Pancreas (tissue), 10 donors: ENCODE data around the gene SMYD5. TPM values are rescaled to one million over a fixed set of nuclear protein-coding genes. Genes with fewer than 3 reads are reported as not detected.

Source experiments
- ATAC-seq, 4 donors: fragments of 200-7000 bp; cut with Tn5 transposase; one replicate each; pipeline versions ENCODE4 v1.8.0 to v1.9.1; 2020; ENCODE audit warnings: mild to moderate bottlenecking in 4 of 4, moderate library complexity in 4 of 4
- DNase-seq, 6 donors: peaks; one replicate each; pipeline ENCODE4 v3.0.0-alpha.2; 2020
- FAIRE-seq: peaks from 2 replicates; lab custom pipeline; 2012; peaks lifted over from hg19 to GRCh38; lab: Jason Lieb, UNC
- H3K27ac ChIP-seq, 4 donors: fragments of 200-600 bp; sonication (generic); 1 replicate in 3 of 4; 2 replicates in 1 of 4; pipeline versions ENCODE4 v1.5.0 to v1.8.0; 2020
- H3K27me3 ChIP-seq, 4 donors: fragments of 200-600 bp; one replicate each; pipeline ENCODE4 v1.8.0; 2021
- H3K36me3 ChIP-seq, 3 donors: fragments of 200-600 bp; sonication (generic) in 1 of 3; one replicate each; pipeline versions ENCODE4 v1.5.0 to v1.8.0; 2020 to 2021
- H3K4me1 ChIP-seq, 3 donors: fragments of 200-600 bp; one replicate each; pipeline ENCODE4 v1.8.0; 2021
- H3K4me3 ChIP-seq, 4 donors: fragments of 200-600 bp; sonication (generic) in 2 of 4; one replicate each; pipeline versions ENCODE4 v1.5.0 to v1.8.0; 2020 to 2021
- H3K9me3 ChIP-seq, 4 donors: fragments of 200-600 bp; one replicate each; pipeline ENCODE4 v1.8.0; 2021
- CTCF ChIP-seq, 4 donors: fragments of 200-600 bp; sonication (generic) in 3 of 4; IDR thresholded peaks; one replicate each; pipeline versions ENCODE4 v1.5.0 to v1.8.0; 2021; ENCODE audit warnings: antibody characterized with exemption in 4 of 4
- WGBS, 2 donors: extraction: QIAGEN DNeasy Blood & Tissue Kit; methylation state at CpG; one replicate each; pipeline ENCODE4 v1.1.7; 2013; 5-methylcytosine and 5-hydroxymethylcytosine counted together
- intact Hi-C, 3 donors: fragments of 100-400 bp; cut with DNase I; formaldehyde crosslinking; loops; one replicate each; pipeline versions ENCODE4 v1.11.1 to v1.14.2; 2022
- polyA plus RNA-seq, 2 donors: library from polyadenylated mRNA; stranded (reverse); fragments of 200-250 nt; gene quantifications; one replicate each; pipeline ENCODE4 v1.2.3, GENCODE V29; 2013
- total RNA-seq, 6 donors: library from RNA; stranded (reverse); fragmentation: NEBNext Ultra II Directional in 4 of 6; extraction: Animal tissue kit (Norgen Biotek cat#: 25700) in 4 of 6; gene quantifications; one replicate each; pipeline versions ENCODE4 v1.2.1 to v1.2.4, GENCODE V29; 2021 to 2023
- donor health status: healthy with polysubstance abuse.
- donor health status: DM: no; HTN: no; CAD: no; lungs with moderate emphysema.
- donor health status: DM: no; HTN: no; CAD: no.
- donor health status: control.
- donor health status: control.
- donor health status: Bipolar disorder and iron deficiency.
- donor health status: DM: yes; HTN: yes; CAD: no.
- donor health status: DM: no; HTN: no; CAD: no.
- donor health status: DM: no; HTN: no; CAD: no.
- donor health status: DM: yes; HTN: yes; CAD: no.

The SMYD5 gene
- total and polyA plus RNA-seq, 8 donors, result 8.7 to 19.6 (median 12.9) TPM

- Histone ChIP-seq H3K27me3 (no peaks in the 10 kb centered on the region), H3K27ac (no peak overlapping the region), H3K4me1 (no peaks in the 10 kb centered on the region), H3K4me3 (no peak overlapping the region), H3K36me3 (peaks cover 0 to 11% (median 0%) of the 10 kb centered on the region in 3 donors), H3K9me3 (no peaks in the 10 kb centered on the region)
- DNase-seq (peak in 2 of 6 donors; percentile 69 to 76), FAIRE-seq (no peak), ATAC-seq (no peak)
- intact Hi-C loops, result no loop called here
- 73 to 75% methylated on average over 10 of the region's 10 CpGs for WGBS, 2 donors
- TF ChIP-seq CTCF (IDR thresholded peaks at IDR 0.05), result no peak
Observed at GRCh38 chr2:73257425-73258125, 43.5 kb downstream of the SMYD5 start.

GRCh38 chr2:73258186-73258912 lies 44.3 kb downstream of the SMYD5 start:
- H3K27ac ChIP-seq, result no peak overlapping the region
- FAIRE-seq, result no peak
- no peak overlapping the region for H3K4me3 ChIP-seq
- no peaks in the 10 kb centered on the region for H3K9me3 ChIP-seq
- H3K36me3 ChIP-seq, result peaks cover 0 to 3% (median 0%) of the 10 kb centered on the region in 3 donors
- peak in 1 of 6 donors; percentile 60 for DNase-seq
- H3K27me3 ChIP-seq, result no peaks in the 10 kb centered on the region
- no peaks in the 10 kb centered on the region for H3K4me1 ChIP-seq
- intact Hi-C loops, result no loop called here
- ATAC-seq, result no peak
- TF ChIP-seq CTCF (IDR thresholded peaks at IDR 0.05), result no peak
- WGBS, 2 donors, result 78 to 82% methylated on average over 8 of the region's 8 CpGs

DNA sequence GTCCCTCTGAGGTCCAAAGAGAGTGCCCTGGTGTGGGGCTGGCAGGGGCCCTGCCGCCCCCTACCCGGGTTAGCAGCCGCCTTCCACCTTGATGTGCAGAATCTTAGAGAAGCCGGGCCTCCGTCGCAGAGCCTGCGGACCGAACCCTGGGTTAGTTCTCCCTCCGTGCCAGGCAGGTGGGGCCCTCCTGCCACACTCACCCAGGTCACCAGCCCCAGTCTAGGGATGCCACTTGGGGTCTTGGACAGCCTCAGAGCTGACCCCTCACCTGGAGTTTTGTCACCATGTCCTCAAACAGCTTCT lies 44.8 kb downstream of the SMYD5 start:
- intact Hi-C loops, result no loop called here
- no peaks in the 10 kb centered on the region for H3K9me3 ChIP-seq
- TF ChIP-seq CTCF (IDR thresholded peaks at IDR 0.05), result no peak
- DNase-seq, result peak in 1 of 6 donors; percentile 48
- ATAC-seq, result no peak
- no peak for FAIRE-seq
- 90 to 95% methylated on average over 9 of the region's 9 CpGs for WGBS, 2 donors
- H3K4me1 ChIP-seq, result no peaks in the 10 kb centered on the region
- no peaks in the 10 kb centered on the region for H3K36me3 ChIP-seq
- H3K27me3 ChIP-seq, result no peaks in the 10 kb centered on the region
- no peak overlapping the region for H3K4me3 ChIP-seq
- no peak overlapping the region for H3K27ac ChIP-seq

DNA sequence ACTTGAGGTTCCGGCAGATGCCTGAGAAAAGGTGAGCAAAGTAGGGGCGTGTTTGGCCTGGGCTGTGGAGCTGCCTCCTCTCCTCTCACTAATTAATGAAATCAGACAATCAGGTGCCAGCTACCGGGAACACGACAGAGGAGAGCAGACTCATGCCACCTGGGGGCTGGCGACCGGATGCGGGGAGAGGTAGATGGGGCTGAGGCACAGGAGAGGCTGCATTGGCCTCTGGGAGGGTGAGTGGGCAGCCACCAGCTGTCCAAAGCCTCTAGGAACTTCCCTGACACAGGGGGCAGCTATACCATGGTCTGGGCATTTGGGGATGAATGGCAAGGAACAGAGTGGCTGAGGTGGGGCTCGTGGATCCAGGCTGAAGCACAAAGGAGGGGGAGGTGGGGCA lies 45.2 kb downstream of the SMYD5 start:
- Histone ChIP-seq H3K27ac (no peak overlapping the region), H3K4me1 (no peaks in the 10 kb centered on the region), H3K27me3 (no peaks in the 10 kb centered on the region), H3K36me3 (no peaks in the 10 kb centered on the region), H3K4me3 (no peak overlapping the region), H3K9me3 (no peaks in the 10 kb centered on the region)
- no peak for DNase-seq
- FAIRE-seq, result no peak
- no peak for ATAC-seq
- no peak for TF ChIP-seq CTCF (IDR thresholded peaks at IDR 0.05)
- WGBS, 2 donors, result 90 to 92% methylated on average over 8 of the region's 8 CpGs
- intact Hi-C loops, result no loop called here
